Calu3 (cell line): ENCODE results near the gene SLC12A5. TPM values are rescaled to one million over a fixed set of nuclear protein-coding genes. Genes with fewer than 3 reads are reported as not detected.

Experiments used
- BruUV-seq: library from RNA; stranded (reverse); fragments of 400-500 nt; replicated peaks from 2 replicates; lab custom pipeline; 2021; lab: Mats Ljungman, UMichigan
- CTCF ChIA-PET: fragments of 300-600 bp; sonication (Branson Sonifier 250); formaldehyde crosslinking; loops from one replicate; lab custom pipeline; 2022; ENCODE audit warnings: antibody characterized with exemption; lab: Charles Lee
- DNase-seq: peaks from one replicate; pipeline ENCODE4 v3.0.0; 2022
- H3K27ac Mint-ChIP-seq: one replicate; pipeline ENCODE4 v1.8.0; 2022; ENCODE audit warnings: mixed read lengths; ENCODE audit not compliant: unreplicated experiment
- H3K27me3 Mint-ChIP-seq: one replicate; pipeline ENCODE4 v1.8.0; 2022; ENCODE audit warnings: mixed read lengths; ENCODE audit not compliant: unreplicated experiment
- H3K36me3 Mint-ChIP-seq: one replicate; pipeline ENCODE4 v1.8.0; 2022; ENCODE audit warnings: mild to moderate bottlenecking, moderate library complexity, mixed read lengths; ENCODE audit not compliant: insufficient read depth, unreplicated experiment
- H3K4me1 Mint-ChIP-seq: one replicate; pipeline ENCODE4 v1.8.0; 2022; ENCODE audit warnings: mild to moderate bottlenecking, low read depth, mixed read lengths; ENCODE audit not compliant: unreplicated experiment
- H3K4me3 Mint-ChIP-seq: one replicate; pipeline ENCODE4 v1.8.0; 2022; ENCODE audit warnings: mild to moderate bottlenecking, low read depth, moderate library complexity, mixed read lengths; ENCODE audit not compliant: unreplicated experiment
- H3K9me3 Mint-ChIP-seq: one replicate; pipeline ENCODE4 v1.8.0; 2022; ENCODE audit warnings: low read depth, mixed read lengths; ENCODE audit not compliant: unreplicated experiment
- intact Hi-C: fragments of 100-400 bp; cut with micrococcal nuclease; formaldehyde crosslinking; loops from one replicate; pipeline ENCODE4 v1.10.0; 2022; ENCODE audit not compliant: unreplicated experiment
- total RNA-seq: library from RNA; stranded (reverse); gene quantifications from 2 replicates; pipeline ENCODE4 v1.2.3, GENCODE V29; 2022
- TF ChIP-seq, protein P1 (sequence below): fragments of 200-600 bp; IDR thresholded peaks from one replicate; pipeline ENCODE4 v1.8.0; 2022; ENCODE audit warnings: antibody characterized with exemption; ENCODE audit not compliant: unreplicated experiment

SLC12A5 gene
- total RNA-seq, 1 experiment from 2014 or later = 2.1 TPM

DNA sequence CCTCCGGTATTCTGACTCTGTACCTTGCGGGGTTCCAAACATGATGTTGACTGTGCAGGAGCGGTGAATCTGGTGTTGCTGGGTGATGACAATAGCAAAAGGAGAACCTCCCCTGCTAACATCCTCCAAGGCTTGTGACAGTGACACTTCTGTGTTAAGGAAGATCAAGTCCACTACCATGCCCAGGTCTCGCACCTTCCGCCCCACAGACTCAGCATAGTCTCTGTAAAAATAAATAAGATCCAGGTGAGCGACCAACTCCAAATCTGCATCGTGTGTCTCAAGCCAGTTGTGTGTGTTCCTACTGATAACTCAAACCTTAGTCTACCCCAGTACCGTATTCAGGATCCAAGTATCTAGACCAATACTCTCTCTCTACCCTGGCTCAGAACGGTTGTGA, 36.0 kb downstream of the SLC12A5 start:
- CTCF ChIA-PET = no interaction called here
- no peak for DNase-seq
- Mint-ChIP-seq H3K4me3 (no peak overlapping the region), H3K4me1 (no peaks in the 10 kb centered on the region), H3K27ac (no peak overlapping the region), H3K27me3 (no peaks in the 10 kb centered on the region), H3K9me3 (no peaks in the 10 kb centered on the region), H3K36me3 (peaks cover 61% of the 10 kb centered on the region)
- TF ChIP-seq, protein P1, sequence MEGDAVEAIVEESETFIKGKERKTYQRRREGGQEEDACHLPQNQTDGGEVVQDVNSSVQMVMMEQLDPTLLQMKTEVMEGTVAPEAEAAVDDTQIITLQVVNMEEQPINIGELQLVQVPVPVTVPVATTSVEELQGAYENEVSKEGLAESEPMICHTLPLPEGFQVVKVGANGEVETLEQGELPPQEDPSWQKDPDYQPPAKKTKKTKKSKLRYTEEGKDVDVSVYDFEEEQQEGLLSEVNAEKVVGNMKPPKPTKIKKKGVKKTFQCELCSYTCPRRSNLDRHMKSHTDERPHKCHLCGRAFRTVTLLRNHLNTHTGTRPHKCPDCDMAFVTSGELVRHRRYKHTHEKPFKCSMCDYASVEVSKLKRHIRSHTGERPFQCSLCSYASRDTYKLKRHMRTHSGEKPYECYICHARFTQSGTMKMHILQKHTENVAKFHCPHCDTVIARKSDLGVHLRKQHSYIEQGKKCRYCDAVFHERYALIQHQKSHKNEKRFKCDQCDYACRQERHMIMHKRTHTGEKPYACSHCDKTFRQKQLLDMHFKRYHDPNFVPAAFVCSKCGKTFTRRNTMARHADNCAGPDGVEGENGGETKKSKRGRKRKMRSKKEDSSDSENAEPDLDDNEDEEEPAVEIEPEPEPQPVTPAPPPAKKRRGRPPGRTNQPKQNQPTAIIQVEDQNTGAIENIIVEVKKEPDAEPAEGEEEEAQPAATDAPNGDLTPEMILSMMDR = no peak
- intact Hi-C loops = no loop called here
- no TSS peak for BruUV-seq

DNA sequence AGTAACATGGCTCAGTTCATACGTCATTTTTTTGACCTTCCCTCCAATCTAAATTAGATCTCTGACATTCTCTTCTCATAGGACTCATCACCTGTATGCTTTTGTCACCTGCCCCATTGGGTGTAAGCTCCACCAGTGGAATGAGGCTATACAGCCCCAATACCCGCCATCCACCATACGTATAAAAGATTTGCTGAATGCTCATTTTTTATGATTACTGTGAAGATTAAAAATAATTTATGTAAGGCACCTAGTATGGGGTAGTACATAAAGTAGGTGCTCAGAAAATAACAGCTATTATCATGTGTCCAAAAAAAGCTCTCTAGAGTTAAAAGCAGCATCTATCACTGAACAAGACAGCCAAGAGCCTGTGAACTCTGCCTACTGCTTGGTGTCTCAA, 36.7 kb downstream of the SLC12A5 start:
- CTCF ChIA-PET = no interaction called here
- no peaks in the 10 kb centered on the region for H3K4me1 Mint-ChIP-seq
- H3K36me3 Mint-ChIP-seq = peaks cover 61% of the 10 kb centered on the region
- no peaks in the 10 kb centered on the region for H3K9me3 Mint-ChIP-seq
- intact Hi-C loops = no loop called here
- H3K27ac Mint-ChIP-seq = no peak overlapping the region
- TF ChIP-seq, protein P1 = no peak
- H3K4me3 Mint-ChIP-seq = no peak overlapping the region
- H3K27me3 Mint-ChIP-seq = no peaks in the 10 kb centered on the region
- no TSS peak for BruUV-seq
- DNase-seq = no peak

- H3K9me3 Mint-ChIP-seq = no peaks in the 10 kb centered on the region
- no peaks in the 10 kb centered on the region for H3K4me1 Mint-ChIP-seq
- intact Hi-C loops = no loop called here
- H3K27me3 Mint-ChIP-seq = no peaks in the 10 kb centered on the region
- no TSS peak for BruUV-seq
- CTCF ChIA-PET = no interaction called here
- no peak overlapping the region for H3K27ac Mint-ChIP-seq
- no peak overlapping the region for H3K4me3 Mint-ChIP-seq
- no peak for DNase-seq
- peaks cover 21% of the 10 kb centered on the region for H3K36me3 Mint-ChIP-seq
- TF ChIP-seq, protein P1 = no peak
Observed at GRCh38 chr20:46070215-46070900, 41.3 kb downstream of the SLC12A5 start.

DNA sequence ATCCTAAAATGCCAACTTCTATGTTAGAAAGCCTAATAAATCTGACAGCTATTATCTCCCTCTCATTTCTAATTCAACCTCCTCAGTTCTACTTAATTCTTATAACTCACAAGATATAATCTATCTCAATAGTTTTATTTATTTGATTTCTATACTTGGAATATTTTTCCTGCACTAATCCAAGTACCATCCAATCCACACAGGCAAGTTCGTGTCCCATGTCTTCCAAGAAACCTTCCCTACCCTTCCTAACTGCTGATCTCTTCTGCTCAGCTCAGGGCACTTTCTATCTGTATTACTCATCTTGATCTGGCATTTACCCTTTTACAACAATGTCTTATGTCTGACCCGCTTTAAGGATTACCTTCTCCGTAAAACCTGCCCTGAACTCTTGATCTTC, 42.6 kb downstream of the SLC12A5 start:
- no TSS peak for BruUV-seq
- no peak overlapping the region for H3K27ac Mint-ChIP-seq
- no peaks in the 10 kb centered on the region for H3K27me3 Mint-ChIP-seq
- H3K36me3 Mint-ChIP-seq = peaks cover 16% of the 10 kb centered on the region
- intact Hi-C loops = no loop called here
- CTCF ChIA-PET = no interaction called here
- TF ChIP-seq, protein P1 = no peak
- no peaks in the 10 kb centered on the region for H3K4me1 Mint-ChIP-seq
- DNase-seq = no peak
- no peaks in the 10 kb centered on the region for H3K9me3 Mint-ChIP-seq
- H3K4me3 Mint-ChIP-seq = no peak overlapping the region
